ENCODE data around the gene MCM8. TPM values are rescaled to one million over a fixed set of nuclear protein-coding genes. Genes with fewer than 3 reads are reported as not detected.

MCM8 gene
- polyA plus RNA-seq, 1 donor from 2014 or later: 5.1 TPM

- Histone ChIP-seq H2AFZ (ENCODE audit: low read depth, low read length) (no peak overlapping the region), H3F3A (ENCODE audit: insufficient read depth, low read length, poor library complexity, severe bottlenecking) (no peaks in the 10 kb centered on the region), H3K27me3 (ENCODE audit: insufficient read depth, low read depth, low read length) (no peaks in the 10 kb centered on the region), H3K4me2 (ENCODE audit: low read length) (no peak overlapping the region), H3K36me3 (ENCODE audit: insufficient read depth, low read length) (peaks cover 4% of the 10 kb centered on the region), H3K9me2 (ENCODE audit: insufficient read depth, low read length) (no peaks in the 10 kb centered on the region), H3K9ac (ENCODE audit: low read length) (no peak overlapping the region), H3K4me3 (ENCODE audit: low read length) (no peak overlapping the region), H3K27ac (ENCODE audit: low read length) (no peak overlapping the region), H3K79me2 (replicated peaks; ENCODE audit: insufficient read depth, low read length) (no peaks in the 10 kb centered on the region), H4K20me1 (ENCODE audit: insufficient read depth) (no peaks in the 10 kb centered on the region), H3K9me3 (ENCODE audit: low read length) (no peaks in the 10 kb centered on the region)
- TF ChIP-seq POLR2AphosphoS5 (IDR thresholded peaks at IDR 0.05) (no peak), RAD21 (conservative IDR thresholded peaks at IDR 0.05) (no peak), REST (IDR thresholded peaks at IDR 0.05; ENCODE audit: borderline replicate concordance) (no peak), EZH2 (IDR thresholded peaks at IDR 0.05; ENCODE audit: borderline replicate concordance, insufficient read depth, low read length, poor library complexity, severe bottlenecking) (no peak), MXI1 (conservative IDR thresholded peaks at IDR 0.05; ENCODE audit: poor library complexity, severe bottlenecking) (no peak), EP300 (conservative IDR thresholded peaks at IDR 0.05; ENCODE audit: poor library complexity, severe bottlenecking) (no peak), SMC3 (conservative IDR thresholded peaks at IDR 0.05; ENCODE audit: poor library complexity) (no peak), TAF1 (IDR thresholded peaks at IDR 0.05; ENCODE audit: low read depth) (no peak)
- TF ChIP-seq, protein P1, sequence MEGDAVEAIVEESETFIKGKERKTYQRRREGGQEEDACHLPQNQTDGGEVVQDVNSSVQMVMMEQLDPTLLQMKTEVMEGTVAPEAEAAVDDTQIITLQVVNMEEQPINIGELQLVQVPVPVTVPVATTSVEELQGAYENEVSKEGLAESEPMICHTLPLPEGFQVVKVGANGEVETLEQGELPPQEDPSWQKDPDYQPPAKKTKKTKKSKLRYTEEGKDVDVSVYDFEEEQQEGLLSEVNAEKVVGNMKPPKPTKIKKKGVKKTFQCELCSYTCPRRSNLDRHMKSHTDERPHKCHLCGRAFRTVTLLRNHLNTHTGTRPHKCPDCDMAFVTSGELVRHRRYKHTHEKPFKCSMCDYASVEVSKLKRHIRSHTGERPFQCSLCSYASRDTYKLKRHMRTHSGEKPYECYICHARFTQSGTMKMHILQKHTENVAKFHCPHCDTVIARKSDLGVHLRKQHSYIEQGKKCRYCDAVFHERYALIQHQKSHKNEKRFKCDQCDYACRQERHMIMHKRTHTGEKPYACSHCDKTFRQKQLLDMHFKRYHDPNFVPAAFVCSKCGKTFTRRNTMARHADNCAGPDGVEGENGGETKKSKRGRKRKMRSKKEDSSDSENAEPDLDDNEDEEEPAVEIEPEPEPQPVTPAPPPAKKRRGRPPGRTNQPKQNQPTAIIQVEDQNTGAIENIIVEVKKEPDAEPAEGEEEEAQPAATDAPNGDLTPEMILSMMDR (IDR thresholded peaks at IDR 0.05; ENCODE audit: poor library complexity, severe bottlenecking): no peak
These were observed 63.6 kb downstream of the MCM8 start for GRCh38 chr20:6014017-6014416.

DNA sequence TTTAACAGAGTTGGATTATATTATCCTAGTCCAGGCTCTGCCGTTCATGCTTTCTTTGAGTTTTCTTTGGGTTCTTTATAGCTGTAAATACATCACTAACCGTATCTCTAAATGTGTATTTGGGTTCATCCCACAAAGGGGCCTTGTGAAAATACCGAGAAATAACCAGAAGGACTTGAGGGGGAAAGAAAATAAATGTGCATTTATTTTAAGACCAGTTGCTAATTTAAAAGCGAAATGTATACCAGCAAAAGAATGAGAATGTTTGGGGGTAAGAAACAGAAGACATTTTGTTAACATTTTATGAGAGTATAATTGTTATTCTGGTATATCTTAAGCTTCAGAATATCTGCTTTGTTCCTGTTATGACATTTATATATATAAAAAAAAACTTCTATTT is 64.5 kb downstream of the MCM8 start:
- no peaks in the 10 kb centered on the region for H3K79me2 ChIP-seq (replicated peaks; ENCODE audit: insufficient read depth, low read length)
- TF ChIP-seq EP300 (conservative IDR thresholded peaks at IDR 0.05; ENCODE audit: poor library complexity, severe bottlenecking) (no peak), POLR2AphosphoS5 (IDR thresholded peaks at IDR 0.05) (no peak)
- H3K4me3 ChIP-seq (ENCODE audit: low read length): no peak overlapping the region

DNA sequence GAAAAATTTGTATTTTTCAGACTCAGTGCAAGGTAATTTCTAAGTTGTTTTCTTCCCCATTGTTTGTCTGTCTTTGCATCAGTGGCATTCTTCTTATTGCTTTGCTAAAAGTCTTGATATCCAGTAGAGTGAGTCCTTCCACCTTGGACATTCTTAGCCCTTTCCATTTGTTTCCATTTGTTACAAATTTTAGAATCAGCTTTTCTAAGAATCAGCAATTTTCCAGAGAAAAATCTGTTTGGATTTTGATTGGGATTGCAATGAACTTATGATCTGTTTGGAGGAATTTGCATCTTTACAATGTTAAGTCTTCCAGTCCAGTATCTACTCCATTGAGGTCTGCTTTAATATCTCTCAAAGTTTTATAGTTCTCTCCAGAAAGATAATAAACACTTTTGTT is 67.0 kb downstream of the MCM8 start:
- H3F3A ChIP-seq (ENCODE audit: insufficient read depth, low read length, poor library complexity, severe bottlenecking): no peaks in the 10 kb centered on the region
- no peaks in the 10 kb centered on the region for H3K79me2 ChIP-seq (replicated peaks; ENCODE audit: insufficient read depth, low read length)

More for the DNA sequence above, 64.5 kb downstream of the MCM8 start:
- Histone ChIP-seq H3K9me3 (ENCODE audit: low read length) (no peaks in the 10 kb centered on the region), H3K4me2 (ENCODE audit: low read length) (no peak overlapping the region), H3K27ac (ENCODE audit: low read length) (no peak overlapping the region), H3K27me3 (ENCODE audit: insufficient read depth, low read depth, low read length) (no peaks in the 10 kb centered on the region), H3K36me3 (ENCODE audit: insufficient read depth, low read length) (peaks cover 4% of the 10 kb centered on the region), H4K20me1 (ENCODE audit: insufficient read depth) (no peaks in the 10 kb centered on the region), H3F3A (ENCODE audit: insufficient read depth, low read length, poor library complexity, severe bottlenecking) (no peaks in the 10 kb centered on the region), H3K9me2 (ENCODE audit: insufficient read depth, low read length) (no peaks in the 10 kb centered on the region), H2AFZ (ENCODE audit: low read depth, low read length) (no peak overlapping the region), H3K9ac (ENCODE audit: low read length) (no peak overlapping the region)

More for the DNA sequence above, 67.0 kb downstream of the MCM8 start:
- H3K9me3 ChIP-seq (ENCODE audit: low read length): no peaks in the 10 kb centered on the region
- H3K9ac ChIP-seq (ENCODE audit: low read length): no peak overlapping the region
- H3K4me2 ChIP-seq (ENCODE audit: low read length): no peak overlapping the region
- no peaks in the 10 kb centered on the region for H3K27me3 ChIP-seq (ENCODE audit: insufficient read depth, low read depth, low read length)
- no peaks in the 10 kb centered on the region for H3K9me2 ChIP-seq (ENCODE audit: insufficient read depth, low read length)
- no peaks in the 10 kb centered on the region for H4K20me1 ChIP-seq (ENCODE audit: insufficient read depth)
- TF ChIP-seq POLR2AphosphoS5 (IDR thresholded peaks at IDR 0.05) (no peak), SMC3 (conservative IDR thresholded peaks at IDR 0.05; ENCODE audit: poor library complexity) (no peak), EZH2 (IDR thresholded peaks at IDR 0.05; ENCODE audit: borderline replicate concordance, insufficient read depth, low read length, poor library complexity, severe bottlenecking) (no peak), EP300 (conservative IDR thresholded peaks at IDR 0.05; ENCODE audit: poor library complexity, severe bottlenecking) (no peak), MXI1 (conservative IDR thresholded peaks at IDR 0.05; ENCODE audit: poor library complexity, severe bottlenecking) (no peak), REST (IDR thresholded peaks at IDR 0.05; ENCODE audit: borderline replicate concordance) (no peak), RAD21 (conservative IDR thresholded peaks at IDR 0.05) (no peak), TAF1 (IDR thresholded peaks at IDR 0.05; ENCODE audit: low read depth) (no peak)
- TF ChIP-seq, protein P1 (IDR thresholded peaks at IDR 0.05; ENCODE audit: poor library complexity, severe bottlenecking): no peak
- H2AFZ ChIP-seq (ENCODE audit: low read depth, low read length): no peak overlapping the region
- no peak overlapping the region for H3K27ac ChIP-seq (ENCODE audit: low read length)
- H3K36me3 ChIP-seq (ENCODE audit: insufficient read depth, low read length): peaks cover 4% of the 10 kb centered on the region
- H3K4me3 ChIP-seq (ENCODE audit: low read length): no peak overlapping the region
